H1 (cell line): ENCODE data around the gene MBD4. TPM values are rescaled to one million over a fixed set of nuclear protein-coding genes. Genes with fewer than 3 reads are reported as not detected.

Experiments used
- polyA plus RNA-seq, 7 experiments: library from polyadenylated mRNA; depleted of rRNA in 3 of 7; stranded (reverse) in 5 of 7; unstranded in 2 of 7; fragments of >200 nt in 5 of 7; fragments of 200-250 nt in 2 of 7; gene quantifications; 1 replicate in 5 of 7; 2 replicates in 1 of 7; 4 replicates in 1 of 7; pipeline versions ENCODE4 v1.2.1 to v1.2.3, GENCODE V29; 2011 to 2013; ENCODE audit warnings: missing spikeins in 2 of 7, mixed read lengths in 2 of 7
- total RNA-seq: library from RNA; stranded (reverse); fragmentation: NEBNext Ultra II Directional; extraction: Animal tissue kit (Norgen Biotek cat#: 25700); gene quantifications from 2 replicates; pipeline ENCODE4 v1.2.1, GENCODE V29; 2021
- TF ChIP-seq, protein P1 (sequence below): fragments of 300-600 bp; sonication (generic); IDR thresholded peaks from 2 replicates; pipeline ENCODE4 v1.7.1; 2012; ENCODE audit warnings: low read length, moderate library complexity, mild to moderate bottlenecking, inconsistent platforms; ENCODE audit not compliant: insufficient replicate concordance

MBD4 gene
- total and polyA plus RNA-seq, 2 of the 8 experiments (the other 6 are each of a cell fraction or from before 2014, with no cell fraction given) = 11.2 to 35.8 TPM

DNA sequence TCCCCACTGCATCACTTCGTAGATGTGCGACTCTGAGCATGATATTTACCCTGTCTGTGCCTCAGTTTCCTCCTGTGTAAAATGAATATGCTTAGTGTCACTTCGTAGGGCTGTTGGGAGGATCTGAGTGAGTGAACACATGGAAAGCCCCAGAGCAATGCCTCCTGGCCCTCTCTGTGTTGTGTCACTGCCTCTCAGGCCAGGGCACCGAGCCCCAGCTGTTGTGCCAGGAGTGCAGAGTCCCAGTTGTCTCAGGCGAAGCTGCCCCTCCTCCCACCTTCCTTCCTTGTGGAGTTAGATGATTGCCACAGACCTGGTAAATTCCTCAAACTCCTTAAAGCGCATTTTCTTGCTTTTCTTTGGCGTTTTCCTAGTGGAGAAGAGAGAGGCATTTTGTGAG lies 37.5 kb downstream of the MBD4 start (continued):
- TF ChIP-seq, protein P1, sequence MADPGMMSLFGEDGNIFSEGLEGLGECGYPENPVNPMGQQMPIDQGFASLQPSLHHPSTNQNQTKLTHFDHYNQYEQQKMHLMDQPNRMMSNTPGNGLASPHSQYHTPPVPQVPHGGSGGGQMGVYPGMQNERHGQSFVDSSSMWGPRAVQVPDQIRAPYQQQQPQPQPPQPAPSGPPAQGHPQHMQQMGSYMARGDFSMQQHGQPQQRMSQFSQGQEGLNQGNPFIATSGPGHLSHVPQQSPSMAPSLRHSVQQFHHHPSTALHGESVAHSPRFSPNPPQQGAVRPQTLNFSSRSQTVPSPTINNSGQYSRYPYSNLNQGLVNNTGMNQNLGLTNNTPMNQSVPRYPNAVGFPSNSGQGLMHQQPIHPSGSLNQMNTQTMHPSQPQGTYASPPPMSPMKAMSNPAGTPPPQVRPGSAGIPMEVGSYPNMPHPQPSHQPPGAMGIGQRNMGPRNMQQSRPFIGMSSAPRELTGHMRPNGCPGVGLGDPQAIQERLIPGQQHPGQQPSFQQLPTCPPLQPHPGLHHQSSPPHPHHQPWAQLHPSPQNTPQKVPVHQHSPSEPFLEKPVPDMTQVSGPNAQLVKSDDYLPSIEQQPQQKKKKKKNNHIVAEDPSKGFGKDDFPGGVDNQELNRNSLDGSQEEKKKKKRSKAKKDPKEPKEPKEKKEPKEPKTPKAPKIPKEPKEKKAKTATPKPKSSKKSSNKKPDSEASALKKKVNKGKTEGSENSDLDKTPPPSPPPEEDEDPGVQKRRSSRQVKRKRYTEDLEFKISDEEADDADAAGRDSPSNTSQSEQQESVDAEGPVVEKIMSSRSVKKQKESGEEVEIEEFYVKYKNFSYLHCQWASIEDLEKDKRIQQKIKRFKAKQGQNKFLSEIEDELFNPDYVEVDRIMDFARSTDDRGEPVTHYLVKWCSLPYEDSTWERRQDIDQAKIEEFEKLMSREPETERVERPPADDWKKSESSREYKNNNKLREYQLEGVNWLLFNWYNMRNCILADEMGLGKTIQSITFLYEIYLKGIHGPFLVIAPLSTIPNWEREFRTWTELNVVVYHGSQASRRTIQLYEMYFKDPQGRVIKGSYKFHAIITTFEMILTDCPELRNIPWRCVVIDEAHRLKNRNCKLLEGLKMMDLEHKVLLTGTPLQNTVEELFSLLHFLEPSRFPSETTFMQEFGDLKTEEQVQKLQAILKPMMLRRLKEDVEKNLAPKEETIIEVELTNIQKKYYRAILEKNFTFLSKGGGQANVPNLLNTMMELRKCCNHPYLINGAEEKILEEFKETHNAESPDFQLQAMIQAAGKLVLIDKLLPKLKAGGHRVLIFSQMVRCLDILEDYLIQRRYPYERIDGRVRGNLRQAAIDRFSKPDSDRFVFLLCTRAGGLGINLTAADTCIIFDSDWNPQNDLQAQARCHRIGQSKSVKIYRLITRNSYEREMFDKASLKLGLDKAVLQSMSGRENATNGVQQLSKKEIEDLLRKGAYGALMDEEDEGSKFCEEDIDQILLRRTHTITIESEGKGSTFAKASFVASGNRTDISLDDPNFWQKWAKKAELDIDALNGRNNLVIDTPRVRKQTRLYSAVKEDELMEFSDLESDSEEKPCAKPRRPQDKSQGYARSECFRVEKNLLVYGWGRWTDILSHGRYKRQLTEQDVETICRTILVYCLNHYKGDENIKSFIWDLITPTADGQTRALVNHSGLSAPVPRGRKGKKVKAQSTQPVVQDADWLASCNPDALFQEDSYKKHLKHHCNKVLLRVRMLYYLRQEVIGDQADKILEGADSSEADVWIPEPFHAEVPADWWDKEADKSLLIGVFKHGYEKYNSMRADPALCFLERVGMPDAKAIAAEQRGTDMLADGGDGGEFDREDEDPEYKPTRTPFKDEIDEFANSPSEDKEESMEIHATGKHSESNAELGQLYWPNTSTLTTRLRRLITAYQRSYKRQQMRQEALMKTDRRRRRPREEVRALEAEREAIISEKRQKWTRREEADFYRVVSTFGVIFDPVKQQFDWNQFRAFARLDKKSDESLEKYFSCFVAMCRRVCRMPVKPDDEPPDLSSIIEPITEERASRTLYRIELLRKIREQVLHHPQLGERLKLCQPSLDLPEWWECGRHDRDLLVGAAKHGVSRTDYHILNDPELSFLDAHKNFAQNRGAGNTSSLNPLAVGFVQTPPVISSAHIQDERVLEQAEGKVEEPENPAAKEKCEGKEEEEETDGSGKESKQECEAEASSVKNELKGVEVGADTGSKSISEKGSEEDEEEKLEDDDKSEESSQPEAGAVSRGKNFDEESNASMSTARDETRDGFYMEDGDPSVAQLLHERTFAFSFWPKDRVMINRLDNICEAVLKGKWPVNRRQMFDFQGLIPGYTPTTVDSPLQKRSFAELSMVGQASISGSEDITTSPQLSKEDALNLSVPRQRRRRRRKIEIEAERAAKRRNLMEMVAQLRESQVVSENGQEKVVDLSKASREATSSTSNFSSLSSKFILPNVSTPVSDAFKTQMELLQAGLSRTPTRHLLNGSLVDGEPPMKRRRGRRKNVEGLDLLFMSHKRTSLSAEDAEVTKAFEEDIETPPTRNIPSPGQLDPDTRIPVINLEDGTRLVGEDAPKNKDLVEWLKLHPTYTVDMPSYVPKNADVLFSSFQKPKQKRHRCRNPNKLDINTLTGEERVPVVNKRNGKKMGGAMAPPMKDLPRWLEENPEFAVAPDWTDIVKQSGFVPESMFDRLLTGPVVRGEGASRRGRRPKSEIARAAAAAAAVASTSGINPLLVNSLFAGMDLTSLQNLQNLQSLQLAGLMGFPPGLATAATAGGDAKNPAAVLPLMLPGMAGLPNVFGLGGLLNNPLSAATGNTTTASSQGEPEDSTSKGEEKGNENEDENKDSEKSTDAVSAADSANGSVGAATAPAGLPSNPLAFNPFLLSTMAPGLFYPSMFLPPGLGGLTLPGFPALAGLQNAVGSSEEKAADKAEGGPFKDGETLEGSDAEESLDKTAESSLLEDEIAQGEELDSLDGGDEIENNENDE = no peak
